Activated effector memory CD4-positive, alpha-beta T cell treated with Interleukin-2 at 50 U/mL for 16 hours (primary cell): ENCODE data around the gene SPAAR.
A peak's percentile ranks its signal among the peaks of the same experiment; 100 is the strongest.
"Not testable (repeated sequence)": the region's sequence is repeated elsewhere in the genome, so short reads cannot be mapped to it uniquely, and the experiment has no call there.

Experiments used
- DNase-seq: peaks from one replicate; pipeline ENCODE4 v3.0.0-alpha.2; 2020

SPAAR gene

GRCh38 chr9:35905051-35905781 lies 4.1 kb upstream of the SPAAR start:
- no peak for DNase-seq

GRCh38 chr9:35905912-35906679 lies 3.2 kb upstream of the SPAAR start, which contains the start of gene HRCT1:
TSS of gene HRCT1 (plus strand) at chr9:35906202. CDS start at chr9:35906288, 86 bp downstream.
- no peak for DNase-seq

- no peak for DNase-seq
Observed at GRCh38 chr9:35906923-35907699, 2.2 kb upstream of the SPAAR start.

- no peak for DNase-seq
Observed at GRCh38 chr9:35907711-35908503, 1.4 kb upstream of the SPAAR start.

- no peak for DNase-seq
Observed at GRCh38 chr9:35908504-35909125, 675 bp upstream of the SPAAR start.

- no peak for DNase-seq
Observed at GRCh38 chr9:35909687-35910612, 660 bp downstream of the SPAAR start.

GRCh38 chr9:35910613-35911359 lies 1.5 kb downstream of the SPAAR start:
- DNase-seq = peak; percentile 25

- DNase-seq = no peak
Observed at GRCh38 chr9:35911690-35912089, 2.4 kb downstream of the SPAAR start.

GRCh38 chr9:35912791-35913400 lies 3.6 kb downstream of the SPAAR start:
- no peak for DNase-seq

GRCh38 chr9:35913429-35913828 lies 4.1 kb downstream of the SPAAR start:
- DNase-seq = not testable (repeated sequence)

- no peak for DNase-seq
Observed at GRCh38 chr9:35914301-35914807, 5.1 kb downstream of the SPAAR start.

GRCh38 chr9:35915681-35916294 lies 6.5 kb downstream of the SPAAR start:
- DNase-seq = no peak

GRCh38 chr9:35917261-35917660 lies 8.0 kb downstream of the SPAAR start:
- DNase-seq = no peak

GRCh38 chr9:35918780-35919179 lies 9.5 kb downstream of the SPAAR start:
- DNase-seq = no peak

GRCh38 chr9:35919212-35920008 lies 10.1 kb downstream of the SPAAR start:
- DNase-seq = no peak

- DNase-seq = no peak
Observed at GRCh38 chr9:35920051-35920620, 10.8 kb downstream of the SPAAR start.

- no peak for DNase-seq
Observed at GRCh38 chr9:35923598-35923926, 14.3 kb downstream of the SPAAR start.
